Pancreas (tissue), 10 donors: ENCODE data around the gene GBX2. TPM values are rescaled to one million over a fixed set of nuclear protein-coding genes. Genes with fewer than 3 reads are reported as not detected.

Experiments
- ATAC-seq, 4 donors: fragments of 200-7000 bp; cut with Tn5 transposase; one replicate each; pipeline versions ENCODE4 v1.8.0 to v1.9.1; 2020; ENCODE audit warnings: mild to moderate bottlenecking in 4 of 4, moderate library complexity in 4 of 4
- DNase-seq, 6 donors: peaks; one replicate each; pipeline ENCODE4 v3.0.0-alpha.2; 2020
- FAIRE-seq: peaks from 2 replicates; lab custom pipeline; 2012; peaks lifted over from hg19 to GRCh38; lab: Jason Lieb, UNC
- H3K27ac ChIP-seq, 4 donors: fragments of 200-600 bp; sonication (generic); 1 replicate in 3 of 4; 2 replicates in 1 of 4; pipeline versions ENCODE4 v1.5.0 to v1.8.0; 2020
- H3K27me3 ChIP-seq, 4 donors: fragments of 200-600 bp; one replicate each; pipeline ENCODE4 v1.8.0; 2021
- H3K36me3 ChIP-seq, 3 donors: fragments of 200-600 bp; sonication (generic) in 1 of 3; one replicate each; pipeline versions ENCODE4 v1.5.0 to v1.8.0; 2020 to 2021
- H3K4me1 ChIP-seq, 3 donors: fragments of 200-600 bp; one replicate each; pipeline ENCODE4 v1.8.0; 2021
- H3K4me3 ChIP-seq, 4 donors: fragments of 200-600 bp; sonication (generic) in 2 of 4; one replicate each; pipeline versions ENCODE4 v1.5.0 to v1.8.0; 2020 to 2021
- H3K9me3 ChIP-seq, 4 donors: fragments of 200-600 bp; one replicate each; pipeline ENCODE4 v1.8.0; 2021
- WGBS, 2 donors: extraction: QIAGEN DNeasy Blood & Tissue Kit; methylation state at CpG; one replicate each; pipeline ENCODE4 v1.1.7; 2013; 5-methylcytosine and 5-hydroxymethylcytosine counted together
- intact Hi-C, 3 donors: fragments of 100-400 bp; cut with DNase I; formaldehyde crosslinking; loops; one replicate each; pipeline versions ENCODE4 v1.11.1 to v1.14.2; 2022
- polyA plus RNA-seq, 2 donors: library from polyadenylated mRNA; stranded (reverse); fragments of 200-250 nt; gene quantifications; one replicate each; pipeline ENCODE4 v1.2.3, GENCODE V29; 2013
- total RNA-seq, 6 donors: library from RNA; stranded (reverse); fragmentation: NEBNext Ultra II Directional in 4 of 6; extraction: Animal tissue kit (Norgen Biotek cat#: 25700) in 4 of 6; gene quantifications; one replicate each; pipeline versions ENCODE4 v1.2.1 to v1.2.4, GENCODE V29; 2021 to 2023
- TF ChIP-seq, protein P1 (sequence below), 4 donors: fragments of 200-600 bp; sonication (generic) in 3 of 4; IDR thresholded peaks; one replicate each; pipeline versions ENCODE4 v1.5.0 to v1.8.0; 2021; ENCODE audit warnings: antibody characterized with exemption in 4 of 4
- donor health status: healthy with polysubstance abuse.
- donor health status: DM: no; HTN: no; CAD: no; lungs with moderate emphysema.
- donor health status: DM: no; HTN: no; CAD: no.
- donor health status: control.
- donor health status: control.
- donor health status: Bipolar disorder and iron deficiency.
- donor health status: DM: yes; HTN: yes; CAD: no.
- donor health status: DM: no; HTN: no; CAD: no.
- donor health status: DM: no; HTN: no; CAD: no.
- donor health status: DM: yes; HTN: yes; CAD: no.

Gene GBX2
- total and polyA plus RNA-seq, 8 donors: not detected

DNA sequence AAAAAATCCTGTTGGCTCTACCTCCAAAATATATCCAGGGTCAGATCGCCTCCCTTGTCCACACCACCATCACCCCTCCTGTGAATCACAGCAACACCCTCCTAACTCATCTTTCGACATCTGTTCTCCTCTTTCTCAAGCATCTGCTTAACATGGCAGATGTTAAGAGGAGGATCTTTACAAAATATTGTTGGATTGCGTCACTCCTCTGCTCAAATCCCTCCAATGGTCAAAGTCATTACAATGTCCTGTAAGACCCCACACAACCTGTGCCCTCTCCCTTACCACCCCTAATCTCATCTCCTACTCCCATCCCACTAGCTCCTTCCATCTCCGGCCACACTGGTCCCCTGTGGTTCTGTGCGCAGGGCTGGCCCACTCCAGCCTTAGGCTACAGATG, 36.8 kb upstream of the GBX2 start:
- ATAC-seq: no peak
- Histone ChIP-seq H3K9me3 (no peaks in the 10 kb centered on the region), H3K27ac (no peak overlapping the region), H3K36me3 (no peaks in the 10 kb centered on the region), H3K27me3 (no peaks in the 10 kb centered on the region), H3K4me1 (no peaks in the 10 kb centered on the region), H3K4me3 (no peak overlapping the region)
- 68 to 91% methylated on average over 5 of the region's 5 CpGs for WGBS, 2 donors
- no peak for FAIRE-seq
- intact Hi-C loops: no loop called here
- no peak for DNase-seq
- TF ChIP-seq, protein P1, sequence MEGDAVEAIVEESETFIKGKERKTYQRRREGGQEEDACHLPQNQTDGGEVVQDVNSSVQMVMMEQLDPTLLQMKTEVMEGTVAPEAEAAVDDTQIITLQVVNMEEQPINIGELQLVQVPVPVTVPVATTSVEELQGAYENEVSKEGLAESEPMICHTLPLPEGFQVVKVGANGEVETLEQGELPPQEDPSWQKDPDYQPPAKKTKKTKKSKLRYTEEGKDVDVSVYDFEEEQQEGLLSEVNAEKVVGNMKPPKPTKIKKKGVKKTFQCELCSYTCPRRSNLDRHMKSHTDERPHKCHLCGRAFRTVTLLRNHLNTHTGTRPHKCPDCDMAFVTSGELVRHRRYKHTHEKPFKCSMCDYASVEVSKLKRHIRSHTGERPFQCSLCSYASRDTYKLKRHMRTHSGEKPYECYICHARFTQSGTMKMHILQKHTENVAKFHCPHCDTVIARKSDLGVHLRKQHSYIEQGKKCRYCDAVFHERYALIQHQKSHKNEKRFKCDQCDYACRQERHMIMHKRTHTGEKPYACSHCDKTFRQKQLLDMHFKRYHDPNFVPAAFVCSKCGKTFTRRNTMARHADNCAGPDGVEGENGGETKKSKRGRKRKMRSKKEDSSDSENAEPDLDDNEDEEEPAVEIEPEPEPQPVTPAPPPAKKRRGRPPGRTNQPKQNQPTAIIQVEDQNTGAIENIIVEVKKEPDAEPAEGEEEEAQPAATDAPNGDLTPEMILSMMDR (IDR thresholded peaks at IDR 0.05): no peak

DNA sequence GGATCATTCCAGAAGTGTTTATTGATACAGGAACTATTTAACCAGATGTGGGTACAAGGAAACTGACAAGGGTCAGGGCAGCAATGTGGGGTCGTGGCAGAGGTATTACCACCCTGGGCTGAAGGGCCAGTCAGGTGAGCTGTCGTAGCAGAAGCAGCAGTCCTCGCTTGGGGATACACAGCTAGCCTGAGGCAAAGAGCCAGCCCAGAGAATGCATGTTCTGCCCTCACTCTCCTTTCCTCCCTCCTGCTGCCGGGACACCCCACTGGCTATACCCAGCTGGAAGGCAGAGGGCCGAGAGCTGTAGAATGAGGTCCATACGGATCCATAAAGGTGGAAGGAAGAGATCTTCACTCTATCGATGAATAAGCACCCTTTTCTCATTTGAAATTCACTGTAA, 32.2 kb upstream of the GBX2 start:
- no peak for FAIRE-seq
- no peak for ATAC-seq
- Histone ChIP-seq H3K4me1 (no peaks in the 10 kb centered on the region), H3K9me3 (no peaks in the 10 kb centered on the region), H3K27me3 (no peaks in the 10 kb centered on the region), H3K4me3 (no peak overlapping the region), H3K27ac (no peak overlapping the region), H3K36me3 (no peaks in the 10 kb centered on the region)
- TF ChIP-seq, protein P1 (IDR thresholded peaks at IDR 0.05): no peak
- WGBS, 2 donors: 43 to 47% methylated on average over 7 of the region's 7 CpGs
- DNase-seq: no peak
- intact Hi-C loops: no loop called here

DNA sequence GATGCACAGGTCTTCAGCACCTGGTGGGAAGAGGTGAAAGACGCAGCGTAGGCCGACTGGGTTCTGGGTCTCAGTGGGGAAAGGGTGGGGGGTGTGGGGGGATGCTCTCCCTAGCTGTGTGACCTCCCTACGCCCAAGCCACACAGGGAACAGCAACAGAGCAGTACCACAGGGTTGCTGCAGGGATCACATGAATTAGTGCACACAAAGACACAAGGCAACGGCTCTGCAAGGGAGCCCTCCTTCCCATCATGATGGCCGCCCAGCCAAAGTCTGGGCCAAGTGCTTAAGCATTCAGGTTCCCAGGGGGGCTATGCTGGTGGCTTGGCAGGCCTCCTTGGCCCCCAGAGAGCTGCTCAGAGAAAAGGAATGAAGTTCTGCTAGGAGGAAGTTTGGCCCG, 28.2 kb upstream of the GBX2 start:
- TF ChIP-seq, protein P1 (IDR thresholded peaks at IDR 0.05): no peak

DNA sequence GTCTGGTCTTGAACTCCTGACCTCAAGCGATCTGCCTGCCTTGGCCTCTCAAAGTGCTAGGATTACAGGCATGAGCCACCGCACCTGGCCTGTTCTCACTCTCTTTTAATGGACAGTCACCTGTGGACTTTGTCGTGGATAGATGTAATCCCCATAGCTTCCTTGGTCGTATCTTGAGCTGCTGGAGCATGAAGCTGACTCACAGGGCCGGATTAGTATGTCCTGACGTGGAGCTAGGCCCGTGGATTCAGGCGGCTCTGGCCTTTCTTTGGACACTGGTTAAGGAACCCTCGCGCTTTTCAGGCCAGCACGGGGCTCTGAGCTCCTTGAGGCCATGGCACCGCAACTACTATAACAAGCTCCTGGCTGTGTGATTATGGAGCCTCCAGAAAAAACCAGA, 27.5 kb upstream of the GBX2 start:
- WGBS, 2 donors: 76 to 77% methylated on average over 12 of the region's 12 CpGs
- no peak for DNase-seq
- Histone ChIP-seq H3K36me3 (no peaks in the 10 kb centered on the region), H3K27me3 (no peaks in the 10 kb centered on the region), H3K9me3 (no peaks in the 10 kb centered on the region), H3K4me3 (no peak overlapping the region), H3K4me1 (no peaks in the 10 kb centered on the region), H3K27ac (no peak overlapping the region)
- no peak for ATAC-seq
- TF ChIP-seq, protein P1 (IDR thresholded peaks at IDR 0.05): no peak
- intact Hi-C loops: no loop called here
- FAIRE-seq: no peak

More for the DNA sequence above, 28.2 kb upstream of the GBX2 start:
- Histone ChIP-seq H3K27ac (no peak overlapping the region), H3K4me1 (no peaks in the 10 kb centered on the region), H3K36me3 (no peaks in the 10 kb centered on the region), H3K9me3 (no peaks in the 10 kb centered on the region), H3K27me3 (no peaks in the 10 kb centered on the region), H3K4me3 (no peak overlapping the region)
- no peak for DNase-seq
- intact Hi-C loops: no loop called here
- no peak for ATAC-seq
- WGBS, 2 donors: 68% methylated on average over 7 of the region's 7 CpGs
- FAIRE-seq: no peak

DNA sequence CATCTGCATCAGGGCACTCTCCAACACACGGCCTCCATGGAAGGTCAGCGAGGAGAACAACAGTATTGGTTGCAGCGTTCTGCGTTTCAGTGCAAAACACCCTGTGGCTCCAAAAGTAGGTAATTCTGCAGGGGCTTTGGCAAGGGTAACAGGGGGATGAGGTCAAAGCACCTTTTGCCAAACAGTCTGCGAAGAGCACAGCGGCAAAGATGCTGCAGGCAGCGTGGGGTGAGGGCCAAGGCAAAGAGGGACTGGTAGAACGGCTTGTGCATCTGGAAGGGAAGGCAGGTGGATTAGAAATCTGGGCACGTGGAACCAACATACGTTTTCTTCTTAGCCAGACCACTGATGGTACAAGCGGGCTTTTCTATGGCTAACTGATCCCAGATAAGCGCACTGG, 26.6 kb upstream of the GBX2 start:
- no peaks in the 10 kb centered on the region for H3K9me3 ChIP-seq
- DNase-seq: no peak
- ATAC-seq: no peak
- H3K27ac ChIP-seq: no peak overlapping the region
- intact Hi-C loops: no loop called here
- no peaks in the 10 kb centered on the region for H3K4me1 ChIP-seq
- H3K36me3 ChIP-seq: no peaks in the 10 kb centered on the region
- WGBS, 2 donors: 73 to 81% methylated on average over 12 of the region's 12 CpGs
- no peaks in the 10 kb centered on the region for H3K27me3 ChIP-seq
- TF ChIP-seq, protein P1 (IDR thresholded peaks at IDR 0.05): no peak
- no peak for FAIRE-seq
- no peak overlapping the region for H3K4me3 ChIP-seq
